ENCODE measurements around the gene PARD3. TPM values are rescaled to one million over a fixed set of nuclear protein-coding genes. Genes with fewer than 3 reads are reported as not detected.

Gene PARD3
- polyA plus RNA-seq, 1 donor from 2014 or later = 12.4 TPM

DNA sequence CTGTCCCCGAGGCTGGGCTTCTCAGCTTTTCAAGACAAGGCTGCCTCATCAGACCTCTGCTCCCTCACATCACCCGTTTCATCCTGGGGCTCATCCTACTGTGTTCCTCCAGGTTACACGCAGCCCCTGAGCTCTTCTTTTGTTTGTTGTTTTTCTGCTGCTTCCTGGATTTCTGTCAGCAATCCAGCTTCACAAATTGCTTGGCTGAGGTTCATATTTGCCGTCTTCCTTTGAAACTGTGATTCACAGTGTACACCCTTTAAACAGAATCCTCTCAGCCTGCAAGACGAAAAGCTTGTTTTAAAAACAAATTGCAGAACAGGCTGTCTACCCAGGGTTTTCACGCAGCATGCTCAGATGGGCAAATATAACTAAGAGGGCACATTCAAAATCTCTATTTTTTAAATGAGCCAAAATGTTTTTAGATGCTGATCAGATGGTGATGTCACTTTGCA lies 39.1 kb upstream of the PARD3 start:
- Histone ChIP-seq H4K20me1 (ENCODE audit: insufficient read depth) (no peaks in the 10 kb centered on the region), H3K4me2 (ENCODE audit: low read length) (no peak overlapping the region), H3K27me3 (ENCODE audit: insufficient read depth, low read depth, low read length) (no peaks in the 10 kb centered on the region), H3K79me2 (replicated peaks; ENCODE audit: insufficient read depth, low read length) (no peaks in the 10 kb centered on the region), H3K9ac (ENCODE audit: low read length) (no peak overlapping the region), H3K9me3 (ENCODE audit: low read length) (no peaks in the 10 kb centered on the region), H3K27ac (ENCODE audit: low read length) (no peak overlapping the region), H2AFZ (ENCODE audit: low read depth, low read length) (no peak overlapping the region), H3K4me3 (ENCODE audit: low read length) (no peak overlapping the region), H3F3A (ENCODE audit: insufficient read depth, low read length, poor library complexity, severe bottlenecking) (no peaks in the 10 kb centered on the region), H3K9me2 (ENCODE audit: insufficient read depth, low read length) (no peaks in the 10 kb centered on the region), H3K36me3 (ENCODE audit: insufficient read depth, low read length) (no peaks in the 10 kb centered on the region)
- TF ChIP-seq, protein P1, sequence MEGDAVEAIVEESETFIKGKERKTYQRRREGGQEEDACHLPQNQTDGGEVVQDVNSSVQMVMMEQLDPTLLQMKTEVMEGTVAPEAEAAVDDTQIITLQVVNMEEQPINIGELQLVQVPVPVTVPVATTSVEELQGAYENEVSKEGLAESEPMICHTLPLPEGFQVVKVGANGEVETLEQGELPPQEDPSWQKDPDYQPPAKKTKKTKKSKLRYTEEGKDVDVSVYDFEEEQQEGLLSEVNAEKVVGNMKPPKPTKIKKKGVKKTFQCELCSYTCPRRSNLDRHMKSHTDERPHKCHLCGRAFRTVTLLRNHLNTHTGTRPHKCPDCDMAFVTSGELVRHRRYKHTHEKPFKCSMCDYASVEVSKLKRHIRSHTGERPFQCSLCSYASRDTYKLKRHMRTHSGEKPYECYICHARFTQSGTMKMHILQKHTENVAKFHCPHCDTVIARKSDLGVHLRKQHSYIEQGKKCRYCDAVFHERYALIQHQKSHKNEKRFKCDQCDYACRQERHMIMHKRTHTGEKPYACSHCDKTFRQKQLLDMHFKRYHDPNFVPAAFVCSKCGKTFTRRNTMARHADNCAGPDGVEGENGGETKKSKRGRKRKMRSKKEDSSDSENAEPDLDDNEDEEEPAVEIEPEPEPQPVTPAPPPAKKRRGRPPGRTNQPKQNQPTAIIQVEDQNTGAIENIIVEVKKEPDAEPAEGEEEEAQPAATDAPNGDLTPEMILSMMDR (IDR thresholded peaks at IDR 0.05; ENCODE audit: poor library complexity, severe bottlenecking) = no peak
- no peak for TF ChIP-seq SMC3 (conservative IDR thresholded peaks at IDR 0.05; ENCODE audit: poor library complexity)

DNA sequence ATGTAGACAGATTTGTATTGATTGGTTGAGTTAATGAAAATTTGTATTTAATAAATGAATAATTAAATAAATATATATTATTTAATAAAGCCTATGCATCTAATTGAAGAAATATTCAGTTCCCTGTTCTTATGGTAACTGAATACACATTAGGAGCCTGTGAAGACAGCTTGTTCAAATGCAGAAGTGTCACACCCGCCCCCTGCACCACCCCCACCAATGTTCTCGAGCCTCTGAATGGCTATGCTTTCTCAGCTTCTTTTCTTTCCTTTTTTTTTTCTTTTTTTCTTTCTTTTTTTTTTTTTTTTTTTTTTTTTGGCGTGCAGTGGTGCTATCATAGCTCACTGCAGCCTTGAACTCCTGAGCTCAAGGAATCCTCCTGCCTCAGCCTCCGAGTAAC lies 38.3 kb upstream of the PARD3 start:
- Histone ChIP-seq H2AFZ (ENCODE audit: low read depth, low read length) (no peak overlapping the region), H3K4me3 (ENCODE audit: low read length) (no peak overlapping the region), H3K27me3 (ENCODE audit: insufficient read depth, low read depth, low read length) (no peaks in the 10 kb centered on the region), H3K9me2 (ENCODE audit: insufficient read depth, low read length) (no peaks in the 10 kb centered on the region), H3K9ac (ENCODE audit: low read length) (no peak overlapping the region), H3K9me3 (ENCODE audit: low read length) (no peaks in the 10 kb centered on the region), H3F3A (ENCODE audit: insufficient read depth, low read length, poor library complexity, severe bottlenecking) (no peaks in the 10 kb centered on the region), H3K36me3 (ENCODE audit: insufficient read depth, low read length) (no peaks in the 10 kb centered on the region), H3K4me2 (ENCODE audit: low read length) (no peak overlapping the region), H4K20me1 (ENCODE audit: insufficient read depth) (no peaks in the 10 kb centered on the region), H3K27ac (ENCODE audit: low read length) (no peak overlapping the region), H3K79me2 (replicated peaks; ENCODE audit: insufficient read depth, low read length) (no peaks in the 10 kb centered on the region)
- no peak for TF ChIP-seq EP300 (conservative IDR thresholded peaks at IDR 0.05; ENCODE audit: poor library complexity, severe bottlenecking)
- TF ChIP-seq MXI1 (conservative IDR thresholded peaks at IDR 0.05; ENCODE audit: poor library complexity, severe bottlenecking) = no peak
- TF ChIP-seq, protein P1 (IDR thresholded peaks at IDR 0.05; ENCODE audit: poor library complexity, severe bottlenecking) = no peak
- no peak for TF ChIP-seq POLR2AphosphoS5 (IDR thresholded peaks at IDR 0.05)
- no peak for TF ChIP-seq EZH2 (IDR thresholded peaks at IDR 0.05; ENCODE audit: borderline replicate concordance, insufficient read depth, low read length, poor library complexity, severe bottlenecking)
- TF ChIP-seq SMC3 (conservative IDR thresholded peaks at IDR 0.05; ENCODE audit: poor library complexity) = no peak
- no peak for TF ChIP-seq TAF1 (IDR thresholded peaks at IDR 0.05; ENCODE audit: low read depth)
- no peak for TF ChIP-seq RAD21 (conservative IDR thresholded peaks at IDR 0.05)
- TF ChIP-seq, protein P2, sequence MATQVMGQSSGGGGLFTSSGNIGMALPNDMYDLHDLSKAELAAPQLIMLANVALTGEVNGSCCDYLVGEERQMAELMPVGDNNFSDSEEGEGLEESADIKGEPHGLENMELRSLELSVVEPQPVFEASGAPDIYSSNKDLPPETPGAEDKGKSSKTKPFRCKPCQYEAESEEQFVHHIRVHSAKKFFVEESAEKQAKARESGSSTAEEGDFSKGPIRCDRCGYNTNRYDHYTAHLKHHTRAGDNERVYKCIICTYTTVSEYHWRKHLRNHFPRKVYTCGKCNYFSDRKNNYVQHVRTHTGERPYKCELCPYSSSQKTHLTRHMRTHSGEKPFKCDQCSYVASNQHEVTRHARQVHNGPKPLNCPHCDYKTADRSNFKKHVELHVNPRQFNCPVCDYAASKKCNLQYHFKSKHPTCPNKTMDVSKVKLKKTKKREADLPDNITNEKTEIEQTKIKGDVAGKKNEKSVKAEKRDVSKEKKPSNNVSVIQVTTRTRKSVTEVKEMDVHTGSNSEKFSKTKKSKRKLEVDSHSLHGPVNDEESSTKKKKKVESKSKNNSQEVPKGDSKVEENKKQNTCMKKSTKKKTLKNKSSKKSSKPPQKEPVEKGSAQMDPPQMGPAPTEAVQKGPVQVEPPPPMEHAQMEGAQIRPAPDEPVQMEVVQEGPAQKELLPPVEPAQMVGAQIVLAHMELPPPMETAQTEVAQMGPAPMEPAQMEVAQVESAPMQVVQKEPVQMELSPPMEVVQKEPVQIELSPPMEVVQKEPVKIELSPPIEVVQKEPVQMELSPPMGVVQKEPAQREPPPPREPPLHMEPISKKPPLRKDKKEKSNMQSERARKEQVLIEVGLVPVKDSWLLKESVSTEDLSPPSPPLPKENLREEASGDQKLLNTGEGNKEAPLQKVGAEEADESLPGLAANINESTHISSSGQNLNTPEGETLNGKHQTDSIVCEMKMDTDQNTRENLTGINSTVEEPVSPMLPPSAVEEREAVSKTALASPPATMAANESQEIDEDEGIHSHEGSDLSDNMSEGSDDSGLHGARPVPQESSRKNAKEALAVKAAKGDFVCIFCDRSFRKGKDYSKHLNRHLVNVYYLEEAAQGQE (IDR thresholded peaks at IDR 0.05; ENCODE audit: borderline replicate concordance) = no peak
